ENCODE results near the gene MACROD1.
"Not testable (repeated sequence)": the region's sequence is repeated elsewhere in the genome, so short reads cannot be mapped to it uniquely, and the experiment has no call there.

MACROD1 gene

DNA sequence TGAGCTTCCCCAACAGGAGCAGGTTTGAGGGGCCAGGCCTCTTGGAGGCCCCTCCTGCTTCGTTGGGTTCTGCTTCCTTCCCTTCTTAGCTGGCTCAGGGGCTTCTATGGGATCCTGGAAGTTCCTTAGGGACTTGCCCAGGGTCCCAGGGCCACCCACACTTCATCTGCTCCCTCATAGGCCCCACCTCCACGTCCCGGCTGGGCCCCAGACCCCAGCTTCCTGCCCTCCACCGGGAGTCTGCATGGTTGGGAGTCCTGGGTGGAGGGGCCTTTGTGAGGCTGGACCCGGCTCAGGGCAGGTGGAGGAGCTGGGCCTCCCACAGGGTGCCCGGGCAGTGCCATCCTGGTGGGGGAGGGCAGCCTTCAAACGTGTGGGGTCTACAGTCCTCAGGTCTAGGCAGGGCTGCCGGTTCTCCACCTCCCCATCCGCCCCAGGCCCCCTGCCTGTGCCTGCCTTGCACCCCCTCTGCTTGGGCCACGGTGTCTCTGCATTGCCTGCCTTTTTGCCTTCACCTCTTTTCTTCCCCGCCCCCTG is 168.0 kb downstream of the MACROD1 start:
- DNase-seq (ENCODE audit: low read depth), result no peak

DNA sequence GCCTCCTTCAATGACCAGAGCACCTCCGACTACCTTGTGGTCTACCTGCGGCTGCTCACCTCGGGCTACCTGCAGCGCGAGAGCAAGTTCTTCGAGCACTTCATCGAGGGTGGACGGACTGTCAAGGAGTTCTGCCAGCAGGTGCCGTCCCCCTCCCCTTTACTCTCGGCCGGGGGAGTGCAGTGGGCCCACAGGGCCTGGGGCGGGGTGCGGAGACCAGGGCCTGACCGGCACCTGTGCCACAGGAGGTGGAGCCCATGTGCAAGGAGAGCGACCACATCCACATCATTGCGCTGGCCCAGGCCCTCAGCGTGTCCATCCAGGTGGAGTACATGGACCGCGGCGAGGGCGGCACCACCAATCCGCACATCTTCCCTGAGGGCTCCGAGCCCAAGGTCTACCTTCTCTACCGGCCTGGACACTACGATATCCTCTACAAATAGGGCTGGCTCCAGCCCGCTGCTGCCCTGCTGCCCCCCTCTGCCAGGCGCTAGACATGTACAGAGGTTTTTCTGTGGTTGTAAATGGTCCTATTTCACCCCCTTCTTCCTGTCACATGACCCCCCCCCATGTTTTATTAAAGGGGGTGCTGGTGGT is 168.7 kb downstream of the MACROD1 start:
- no peak for DNase-seq (ENCODE audit: low read depth)

DNA sequence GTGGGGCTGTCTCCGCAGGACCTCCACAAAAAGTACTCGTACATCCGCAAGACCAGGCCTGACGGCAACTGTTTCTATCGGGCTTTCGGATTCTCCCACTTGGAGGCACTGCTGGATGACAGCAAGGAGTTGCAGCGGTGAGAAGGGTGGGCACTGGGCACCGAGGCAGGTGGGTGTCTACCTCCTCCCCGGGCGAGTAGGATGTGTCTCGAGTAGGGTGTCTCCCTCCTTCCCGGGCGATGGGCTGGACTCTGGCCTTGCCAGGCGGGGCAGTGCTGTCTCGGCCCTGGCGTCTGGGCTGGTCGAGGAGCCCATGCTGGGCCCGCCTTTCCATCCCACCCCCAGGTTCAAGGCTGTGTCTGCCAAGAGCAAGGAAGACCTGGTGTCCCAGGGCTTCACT is 169.4 kb downstream of the MACROD1 start:
- DNase-seq (ENCODE audit: low read depth), result no peak

DNA sequence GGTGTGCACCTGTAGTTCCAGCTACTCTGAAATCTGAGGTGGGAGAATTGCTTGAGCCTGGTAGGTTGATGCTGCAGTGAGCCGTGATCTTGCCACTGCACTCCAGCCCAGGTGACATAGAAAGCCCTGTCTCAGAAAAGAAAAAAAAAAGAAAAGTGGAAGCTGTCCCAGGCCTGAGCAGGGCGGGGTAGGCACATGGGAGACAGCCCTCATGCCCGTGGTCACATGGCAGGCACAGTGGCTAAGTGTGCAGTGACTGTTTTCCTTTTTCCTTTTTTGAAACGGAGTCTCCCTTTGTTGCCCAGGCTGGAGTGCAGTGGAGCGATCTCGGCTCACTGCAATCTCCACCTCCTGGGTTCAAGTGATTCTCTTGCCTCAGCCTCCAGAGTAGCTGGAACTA is 171.9 kb downstream of the MACROD1 start:
- no peak for DNase-seq (ENCODE audit: low read depth)

DNA sequence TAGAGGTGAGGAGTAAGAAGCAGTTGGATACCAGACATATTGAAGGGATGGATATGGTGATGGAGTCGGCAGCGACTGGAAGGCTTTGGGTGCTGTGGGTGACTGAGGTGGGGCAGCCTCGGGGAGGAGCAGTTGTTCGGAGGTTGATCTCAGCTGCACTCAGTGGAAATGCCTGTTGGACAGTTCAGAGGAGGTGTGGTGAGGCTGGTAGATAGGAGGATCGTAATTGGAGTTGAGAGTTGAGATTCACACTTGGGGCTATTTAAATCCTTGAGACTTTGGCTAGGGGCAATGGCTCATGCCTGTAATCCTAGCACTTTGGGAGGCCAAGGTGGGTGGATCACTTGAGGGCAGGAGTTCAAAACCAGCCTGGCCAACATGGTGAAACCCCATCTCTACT is 172.8 kb downstream of the MACROD1 start:
- DNase-seq (ENCODE audit: low read depth), result no peak

DNA sequence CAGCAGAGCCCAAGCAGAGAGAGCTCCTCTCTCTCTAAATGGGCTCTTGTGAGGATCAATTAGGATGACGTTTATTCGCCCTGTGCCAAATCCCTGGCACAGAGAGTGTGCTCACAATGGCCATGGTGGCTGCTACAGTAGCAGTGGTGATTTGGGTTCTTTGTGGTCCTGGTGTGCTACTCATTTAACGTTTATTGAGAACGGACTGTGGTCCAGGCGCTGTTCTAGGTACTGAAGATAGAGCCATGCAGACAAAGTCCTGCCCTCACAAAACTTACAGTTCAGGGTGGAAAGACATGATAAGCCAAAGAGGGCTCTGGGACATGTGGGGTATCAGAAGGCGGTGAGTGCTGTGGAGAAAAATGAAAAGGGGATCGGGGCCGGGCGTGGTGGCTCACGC is 174.4 kb downstream of the MACROD1 start:
- DNase-seq (ENCODE audit: low read depth), result no peak

DNA sequence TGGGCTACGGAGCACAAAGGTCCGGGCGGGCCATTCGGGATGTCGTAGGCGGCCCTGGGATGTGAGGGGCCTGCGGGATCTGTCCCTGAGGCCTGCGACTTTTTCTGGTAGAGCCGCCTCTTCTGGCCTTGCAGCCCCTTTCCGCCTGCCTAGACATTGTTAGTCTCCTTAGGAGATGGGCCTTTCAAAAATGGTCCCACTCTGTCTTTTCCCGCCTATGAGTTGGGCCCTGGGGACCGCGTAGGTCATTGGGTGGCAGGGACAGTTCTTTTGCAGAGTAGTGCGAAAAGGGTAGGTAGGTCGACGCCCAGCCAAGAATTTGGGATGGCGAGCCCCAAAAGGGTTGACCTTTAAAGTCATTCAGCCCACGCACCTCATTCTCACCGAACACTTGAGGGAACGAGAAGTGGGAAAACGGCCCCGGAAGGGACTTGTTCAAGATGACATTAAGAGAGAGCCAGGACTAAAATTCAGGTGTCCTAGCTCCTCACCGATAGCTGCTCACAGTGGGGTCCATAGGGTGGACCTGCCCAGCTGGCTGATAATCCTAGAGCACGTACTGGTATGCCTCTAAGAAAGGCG is 178.9 kb downstream of the MACROD1 start:
- no peak for DNase-seq (ENCODE audit: low read depth)

DNA sequence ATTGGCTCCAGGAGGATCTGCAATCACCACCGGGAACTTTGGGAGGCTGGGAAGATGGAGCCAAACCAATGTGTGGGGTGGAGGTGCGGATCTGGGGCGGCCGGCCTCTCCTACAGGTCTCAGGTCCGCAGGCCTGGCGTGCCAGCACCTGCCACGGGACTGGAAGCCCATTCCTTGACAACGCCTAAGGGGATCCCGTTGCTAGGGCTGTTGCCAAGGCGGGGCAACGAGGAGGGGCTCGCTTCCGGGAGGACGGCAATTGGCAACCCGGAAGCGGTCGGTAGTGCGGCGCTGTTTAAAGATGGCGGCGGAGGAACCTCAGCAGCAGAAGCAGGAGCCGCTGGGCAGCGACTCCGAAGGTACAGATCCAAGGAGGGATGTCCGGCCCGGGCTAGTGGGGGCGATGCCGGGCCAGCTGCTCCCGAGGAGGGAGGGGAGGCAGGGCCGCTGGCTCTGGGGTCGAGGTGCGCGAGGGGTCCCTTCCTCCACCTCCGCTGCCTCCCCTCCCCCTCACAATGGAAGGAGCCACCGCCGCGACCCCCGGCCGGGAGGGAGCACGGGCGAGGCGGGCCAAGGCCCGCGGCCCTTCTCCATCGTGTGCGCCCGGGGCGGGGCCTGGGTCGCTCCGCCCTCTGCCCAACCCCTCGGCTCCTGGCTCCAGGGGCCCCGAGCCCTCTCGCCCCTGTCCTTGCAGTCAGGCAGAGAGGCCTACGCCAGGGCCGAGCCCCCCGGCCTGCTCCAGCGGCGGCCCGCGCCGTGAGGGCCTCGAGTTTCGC is 179.6 kb downstream of the MACROD1 start, which contains the start of gene OTUB1:
Gene OTUB1 (plus strand): TSS at position 283 of the 776 bp plus-strand sequence. CDS start 19 bp downstream, at position 302.
- DNase-seq (ENCODE audit: low read depth), result peak; percentile 52

DNA sequence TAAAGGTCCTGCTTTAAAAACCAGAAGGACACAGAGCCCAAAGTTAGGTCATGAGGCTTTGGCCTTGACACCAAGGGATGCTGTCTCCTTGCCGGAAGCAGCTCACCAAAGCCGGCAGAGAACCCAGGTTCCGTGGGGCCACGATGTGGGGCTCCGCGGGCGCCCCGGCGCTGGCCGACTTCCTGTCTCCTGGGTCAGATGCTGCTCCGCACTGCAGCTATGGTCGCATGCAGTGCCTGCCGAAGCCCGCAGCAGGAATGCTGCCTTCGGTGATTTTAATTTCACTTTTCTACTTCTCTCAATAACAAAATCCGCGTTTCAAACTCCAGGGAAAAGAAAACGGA is 180.1 kb downstream of the MACROD1 start:
- no peak for DNase-seq (ENCODE audit: low read depth)

DNA sequence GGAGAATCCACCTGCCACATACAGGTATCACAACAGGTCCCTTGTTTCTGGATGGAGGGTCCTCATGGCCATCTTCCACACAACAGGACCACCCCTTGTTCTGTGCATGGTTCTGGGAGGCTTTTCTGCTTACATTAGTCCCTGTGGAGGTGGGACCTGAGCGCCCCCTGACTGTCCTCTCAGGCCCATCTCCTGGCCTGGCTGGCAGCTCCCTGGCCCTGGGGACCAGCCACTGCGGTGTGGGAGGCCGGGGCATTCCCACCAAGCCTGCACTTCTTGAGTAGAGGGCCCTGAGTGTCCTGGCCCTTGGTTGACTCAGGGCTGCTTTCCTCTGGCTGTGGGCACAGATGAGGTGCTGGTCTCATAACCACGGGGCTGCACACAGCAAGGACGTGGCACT is 186.5 kb downstream of the MACROD1 start:
- DNase-seq (ENCODE audit: low read depth), result no peak

DNA sequence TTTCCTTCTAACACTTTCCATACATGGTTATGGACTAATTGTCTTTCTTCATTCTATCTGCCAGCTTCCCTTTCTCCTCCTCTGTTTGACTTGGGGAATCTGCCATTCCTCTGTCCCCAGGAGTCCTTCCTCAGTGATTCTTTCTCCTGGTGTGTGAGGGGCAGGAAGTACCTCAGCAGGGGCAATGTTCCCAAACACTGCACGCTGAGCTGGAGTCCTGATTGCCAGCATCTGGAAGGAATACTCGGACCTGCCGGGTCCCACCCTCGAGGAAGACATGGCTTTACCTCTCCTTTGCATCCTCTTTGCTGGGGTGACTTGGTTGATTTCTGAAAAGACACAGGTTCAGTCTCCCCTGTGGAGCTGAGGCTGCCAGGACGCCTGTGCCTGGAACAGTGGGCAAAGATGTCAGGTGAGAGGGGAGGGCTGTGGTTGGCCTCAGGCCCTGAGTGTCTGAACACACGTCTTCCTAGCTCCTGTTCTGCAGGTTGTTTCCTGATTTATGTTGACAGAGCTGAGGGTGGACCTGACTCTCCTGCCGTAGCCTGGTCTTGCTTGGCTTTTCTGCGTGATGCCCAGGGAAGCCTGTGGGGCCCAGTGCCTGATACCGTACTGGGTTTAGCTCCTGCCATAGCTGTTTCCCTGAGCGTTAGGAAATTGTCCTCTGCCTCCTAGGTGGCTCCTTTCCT is 187.2 kb downstream of the MACROD1 start:
- no peak for DNase-seq (ENCODE audit: low read depth)

DNA sequence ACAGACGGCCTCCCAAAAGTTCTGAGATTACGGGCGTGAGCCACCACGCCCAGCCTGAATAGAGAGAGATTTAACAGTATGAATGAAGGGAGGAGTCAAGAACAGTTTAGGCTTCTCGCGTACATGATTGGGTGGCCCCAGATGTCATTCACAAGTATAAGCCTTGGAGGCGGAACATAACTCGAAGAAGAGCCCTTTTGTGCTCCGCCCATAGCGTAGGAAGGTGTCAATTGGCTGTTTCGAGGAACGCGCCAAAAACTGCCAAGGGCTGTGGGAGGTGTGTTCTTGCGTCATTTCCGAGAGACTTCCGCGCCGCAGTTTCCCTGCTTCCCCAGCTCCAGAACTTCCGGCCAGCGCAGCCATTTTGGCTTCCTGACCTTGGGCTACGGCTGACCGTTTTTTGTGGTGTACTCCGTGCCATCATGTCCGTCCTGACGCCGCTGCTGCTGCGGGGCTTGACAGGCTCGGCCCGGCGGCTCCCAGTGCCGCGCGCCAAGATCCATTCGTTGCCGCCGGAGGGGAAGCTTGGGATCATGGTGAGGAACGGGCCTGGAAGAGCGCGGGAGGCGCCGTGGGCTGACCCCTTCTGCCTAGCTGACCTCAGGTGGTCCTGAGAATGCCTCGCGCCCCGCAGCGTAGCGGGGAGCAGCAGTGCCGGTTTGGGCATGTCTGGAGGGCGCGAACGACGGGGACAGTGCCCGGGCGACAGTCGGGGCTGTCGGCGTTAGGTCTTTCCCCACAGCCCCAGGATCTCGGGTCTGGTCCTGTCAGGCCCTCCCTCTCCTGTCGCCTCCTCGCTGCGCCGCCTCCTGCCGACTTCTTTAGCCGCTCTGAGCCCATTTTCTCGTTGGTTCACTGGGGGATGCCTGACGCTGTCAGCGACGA is 191.4 kb downstream of the MACROD1 start, which contains the start of gene COX8A:
Gene COX8A (plus strand): TSS at position 362 of the 885 bp plus-strand sequence. CDS start 61 bp downstream, at position 423.
- DNase-seq (ENCODE audit: low read depth), result peak; percentile 100

DNA sequence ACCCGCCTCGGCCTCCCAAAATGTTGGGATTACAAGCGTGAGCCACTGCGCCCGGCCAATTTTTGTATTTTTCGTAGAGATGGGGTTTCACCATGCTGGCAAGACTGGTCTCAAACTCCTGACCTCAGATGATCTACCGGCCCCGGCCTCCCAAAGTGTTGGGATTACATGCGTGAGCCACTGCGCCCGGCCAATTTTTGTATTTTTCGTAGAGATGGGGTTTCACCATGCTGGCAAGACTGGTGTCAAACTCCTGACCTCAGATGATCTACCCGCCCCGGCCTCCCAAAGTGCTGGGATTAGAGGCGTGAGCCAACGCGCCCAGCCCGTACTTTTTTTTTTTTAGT is 192.0 kb downstream of the MACROD1 start:
- DNase-seq (ENCODE audit: low read depth), result not testable (repeated sequence)

DNA sequence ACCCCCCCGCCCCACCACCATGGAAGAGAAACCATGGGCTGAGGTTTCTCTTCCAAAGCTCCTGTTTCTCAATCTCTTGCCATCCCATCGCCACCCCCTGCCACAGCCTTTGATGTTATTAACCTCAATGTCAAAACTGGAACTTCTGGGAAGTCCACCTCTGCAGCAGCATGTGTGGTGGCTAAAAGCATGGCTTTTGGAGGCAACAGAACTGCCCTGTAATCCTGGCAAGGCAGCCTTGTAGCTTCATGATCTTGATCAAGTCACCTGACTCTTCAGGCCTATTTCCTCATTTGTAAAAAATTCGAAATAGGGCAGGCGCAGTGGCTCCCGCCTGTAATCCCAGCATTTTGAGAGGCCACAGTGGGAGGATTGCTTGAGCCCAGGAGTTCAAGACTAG is 195.0 kb downstream of the MACROD1 start:
- no peak for DNase-seq (ENCODE audit: low read depth)

DNA sequence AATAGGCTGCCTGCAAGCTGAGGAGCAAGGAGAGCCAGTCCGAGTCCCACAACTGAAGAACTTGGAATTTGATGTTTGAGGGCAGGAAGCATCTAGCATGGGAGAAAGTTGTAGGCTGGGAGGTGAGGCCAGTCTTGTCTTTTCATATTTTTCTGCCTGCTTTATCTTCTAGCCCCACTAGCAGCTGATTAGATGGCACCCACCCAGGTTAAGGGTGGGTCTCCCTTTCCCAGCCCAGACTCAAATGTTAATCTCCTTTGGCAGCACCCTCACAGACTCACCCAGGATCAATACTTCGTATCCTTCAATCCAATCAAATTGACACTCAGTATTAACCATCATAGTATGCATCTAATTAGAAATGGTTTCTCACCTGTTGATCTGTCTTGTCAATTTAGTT is 196.5 kb downstream of the MACROD1 start:
- no peak for DNase-seq (ENCODE audit: low read depth)

DNA sequence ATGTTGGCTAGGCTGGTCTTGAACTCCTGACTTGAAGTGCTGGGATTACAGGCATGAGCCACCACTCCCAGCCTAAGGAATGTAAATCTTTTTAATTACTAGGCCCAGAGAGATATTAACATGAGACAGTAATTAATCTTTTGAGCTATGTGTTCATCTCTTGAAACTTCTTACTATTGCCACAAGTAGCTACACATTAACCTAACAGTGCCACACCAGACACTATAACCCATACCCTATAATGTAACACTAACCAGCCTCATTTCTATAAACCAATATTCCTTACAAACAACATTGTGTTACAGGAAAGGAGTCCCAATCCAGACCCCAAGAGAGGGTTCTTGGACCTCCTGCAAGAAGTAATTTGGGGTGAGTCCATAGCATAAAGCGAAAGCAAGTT is 199.5 kb downstream of the MACROD1 start:
- DNase-seq (ENCODE audit: low read depth), result no peak

DNA sequence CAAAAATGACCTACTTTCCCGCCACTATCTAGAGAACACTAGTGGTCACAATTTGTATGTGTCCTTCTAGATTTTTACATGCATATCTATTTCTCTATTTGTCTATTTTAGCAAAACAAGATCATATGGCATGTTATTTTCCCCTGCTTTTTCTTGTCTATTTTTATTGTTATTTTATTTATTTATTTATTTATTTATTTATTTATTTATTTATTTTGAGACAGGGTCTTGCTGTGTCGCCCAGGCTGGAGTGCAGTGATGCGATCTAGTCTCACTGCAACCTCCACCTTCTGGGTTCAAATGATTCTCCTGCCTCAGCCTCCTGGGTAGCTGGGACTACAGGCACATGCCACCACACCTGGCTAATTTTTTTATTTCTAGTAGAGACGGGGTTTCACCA is 202.0 kb downstream of the MACROD1 start:
- not testable (repeated sequence) for DNase-seq (ENCODE audit: low read depth)

DNA sequence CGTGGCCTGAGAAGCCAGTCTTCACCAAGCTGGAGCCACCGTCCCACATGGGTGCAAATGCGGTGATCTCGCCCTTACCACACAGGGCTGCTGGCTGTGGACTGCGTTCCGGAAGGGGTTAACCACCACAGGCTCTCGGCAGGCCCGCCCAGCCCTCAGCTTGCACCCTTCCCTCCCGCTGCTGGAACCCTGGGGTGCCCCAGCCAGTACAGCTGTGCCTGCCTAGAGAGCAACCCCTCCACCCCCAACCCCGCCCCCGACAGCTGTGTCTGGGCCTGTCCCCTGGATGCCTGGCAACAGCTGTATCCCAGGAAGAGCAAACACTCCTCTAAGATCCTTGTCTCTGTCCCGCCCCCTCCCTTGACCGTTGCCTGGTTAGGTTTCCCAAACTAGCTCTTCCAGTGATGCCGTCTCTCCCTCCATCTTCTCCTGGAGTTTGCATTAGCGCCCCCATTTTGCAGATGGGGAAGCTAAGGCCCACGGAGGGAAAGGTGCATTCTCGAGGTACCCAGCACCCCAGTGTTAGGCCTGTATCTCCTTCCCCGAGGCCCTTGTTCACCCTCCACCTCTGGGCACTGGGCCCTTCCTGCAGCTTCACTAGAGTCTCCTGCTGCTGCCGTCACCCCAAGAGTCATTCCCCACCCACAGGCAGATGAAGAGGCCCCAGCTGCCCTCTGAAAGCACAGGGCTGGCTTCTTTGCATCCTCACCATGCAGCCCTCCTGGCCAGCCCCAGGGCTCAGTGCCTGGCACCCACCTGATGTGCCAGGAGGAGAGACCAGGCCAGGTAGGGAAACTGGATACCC is 204.1 kb downstream of the MACROD1 start:
- DNase-seq (ENCODE audit: low read depth), result no peak

DNA sequence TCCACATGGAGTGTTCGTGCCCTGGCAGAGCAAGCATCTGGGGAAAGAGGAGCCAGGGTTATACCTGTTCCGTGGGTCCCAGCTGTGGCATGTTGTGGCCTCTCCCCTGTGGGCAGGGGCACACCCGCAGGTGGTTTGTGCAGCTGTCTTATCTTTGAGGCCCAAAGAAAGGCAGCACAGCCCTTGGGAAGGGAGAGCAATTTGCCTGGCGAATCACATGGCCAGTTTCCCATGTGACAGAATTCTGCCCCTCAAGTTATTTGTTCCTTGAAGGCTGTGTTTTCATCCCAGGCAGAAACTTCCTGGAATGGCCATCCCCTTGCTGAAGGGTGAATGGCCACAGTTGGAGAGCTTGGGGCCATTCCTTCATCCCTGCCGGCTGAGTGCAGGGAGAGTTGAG is 207.9 kb downstream of the MACROD1 start:
- DNase-seq (ENCODE audit: low read depth), result no peak

DNA sequence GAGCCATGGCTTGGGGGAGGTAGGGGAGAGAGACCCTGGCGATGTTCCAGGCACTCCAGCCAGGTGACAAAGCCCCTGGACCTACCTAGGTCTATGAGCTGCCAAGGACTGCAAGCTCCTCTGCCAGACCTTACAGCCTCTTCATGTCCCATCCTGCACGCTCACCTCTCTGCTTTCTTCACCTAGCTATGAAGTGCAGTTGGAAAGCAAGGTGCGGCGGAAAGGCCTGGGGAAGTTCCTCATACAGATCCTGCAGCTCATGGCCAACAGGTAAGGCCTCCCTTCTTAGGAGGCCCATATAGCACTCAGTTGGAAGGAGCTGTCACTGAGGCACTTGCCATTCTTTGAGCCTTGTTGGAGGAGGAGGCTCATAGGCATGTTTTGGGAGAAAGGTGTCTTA is 213.3 kb downstream of the MACROD1 start:
- no peak for DNase-seq (ENCODE audit: low read depth)
